GM04503 (cell line): ENCODE results near the gene TANC1.

Source experiments
- DNase-seq: peaks from one replicate; pipeline ENCODE4 v3.0.0-alpha.2; 2012; ENCODE audit warnings: low read depth

TANC1 gene

DNA sequence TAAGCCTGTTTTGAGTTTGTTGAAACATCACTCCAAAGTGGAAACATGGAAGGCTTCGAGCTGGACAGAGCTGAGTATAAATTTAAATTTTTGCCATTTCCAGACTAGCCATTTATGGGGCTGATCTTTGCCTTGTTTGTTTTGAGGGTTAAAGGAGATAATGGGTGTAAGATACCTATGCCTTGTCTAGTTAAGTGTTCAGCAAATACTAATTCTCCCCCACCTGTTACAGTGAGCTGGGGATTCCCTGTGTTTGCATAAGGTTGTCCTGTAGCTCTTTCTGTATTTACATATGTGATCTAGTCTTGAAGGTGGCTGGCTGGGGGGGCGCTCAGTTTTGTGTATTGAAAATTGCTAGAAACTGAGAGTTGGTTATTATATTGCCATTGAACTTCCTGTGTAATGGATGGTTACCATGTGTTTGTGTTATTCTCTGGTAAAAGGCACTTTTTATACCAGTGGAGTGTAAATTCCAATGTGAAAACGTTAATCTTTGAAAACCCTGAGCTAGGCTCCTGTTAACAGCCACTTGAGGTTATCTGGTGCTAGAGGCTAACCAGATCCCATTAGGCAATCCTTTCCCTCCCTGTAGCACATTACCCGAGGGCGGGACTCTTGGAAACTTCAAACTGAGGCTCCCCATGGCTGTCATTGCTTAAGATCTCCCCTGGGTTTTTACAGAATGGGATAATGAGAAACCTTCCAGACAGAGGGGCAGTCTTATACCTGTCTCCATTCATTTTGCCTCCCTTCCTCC is 26.7 kb downstream of the TANC1 start:
- DNase-seq, result no peak

DNA sequence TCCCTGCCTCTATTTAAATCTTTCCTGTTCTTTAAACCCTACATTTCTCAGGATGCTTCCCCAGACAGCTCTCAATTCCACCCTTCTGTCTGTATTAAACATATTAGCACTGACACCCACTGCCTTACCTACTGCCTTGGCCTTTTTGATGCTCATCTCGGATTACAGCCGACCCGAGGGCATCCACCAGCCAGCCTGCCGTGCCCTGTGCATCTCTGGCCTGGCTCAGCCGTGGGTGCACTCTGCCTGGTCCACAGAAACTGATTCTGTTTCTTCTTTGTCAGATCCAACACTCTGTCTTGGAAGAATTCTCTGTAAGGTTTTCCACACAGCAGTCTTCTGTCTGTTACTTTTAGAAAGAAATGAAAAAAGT is 27.2 kb downstream of the TANC1 start:
- DNase-seq, result no peak

DNA sequence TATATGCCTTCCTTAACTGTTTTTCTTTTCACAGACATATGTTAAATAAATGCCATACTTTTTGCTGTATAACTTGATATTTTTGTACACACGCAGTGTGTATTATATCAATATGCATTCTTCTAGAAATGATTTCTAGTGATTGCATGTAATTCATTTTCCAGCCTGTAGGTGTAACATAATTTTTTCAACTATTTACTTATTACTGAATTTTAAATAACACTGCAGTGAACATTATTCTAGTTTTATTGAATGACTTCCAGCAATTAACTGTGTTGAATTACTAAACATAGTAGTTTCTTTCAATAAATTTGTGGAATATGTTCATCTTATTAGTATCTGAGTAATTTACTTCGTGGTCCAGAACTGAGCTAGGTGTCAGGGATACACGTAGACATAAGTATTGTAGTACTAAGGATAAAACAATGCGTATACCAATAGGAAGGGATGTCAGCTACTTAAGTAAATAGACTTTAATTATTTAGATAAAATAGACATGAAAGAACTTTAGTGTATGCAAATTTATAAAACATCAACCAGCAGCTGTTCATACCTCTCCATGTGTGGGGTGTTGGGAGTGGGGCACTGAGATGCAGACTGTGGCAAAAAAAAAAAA is 28.0 kb downstream of the TANC1 start:
- DNase-seq, result no peak

DNA sequence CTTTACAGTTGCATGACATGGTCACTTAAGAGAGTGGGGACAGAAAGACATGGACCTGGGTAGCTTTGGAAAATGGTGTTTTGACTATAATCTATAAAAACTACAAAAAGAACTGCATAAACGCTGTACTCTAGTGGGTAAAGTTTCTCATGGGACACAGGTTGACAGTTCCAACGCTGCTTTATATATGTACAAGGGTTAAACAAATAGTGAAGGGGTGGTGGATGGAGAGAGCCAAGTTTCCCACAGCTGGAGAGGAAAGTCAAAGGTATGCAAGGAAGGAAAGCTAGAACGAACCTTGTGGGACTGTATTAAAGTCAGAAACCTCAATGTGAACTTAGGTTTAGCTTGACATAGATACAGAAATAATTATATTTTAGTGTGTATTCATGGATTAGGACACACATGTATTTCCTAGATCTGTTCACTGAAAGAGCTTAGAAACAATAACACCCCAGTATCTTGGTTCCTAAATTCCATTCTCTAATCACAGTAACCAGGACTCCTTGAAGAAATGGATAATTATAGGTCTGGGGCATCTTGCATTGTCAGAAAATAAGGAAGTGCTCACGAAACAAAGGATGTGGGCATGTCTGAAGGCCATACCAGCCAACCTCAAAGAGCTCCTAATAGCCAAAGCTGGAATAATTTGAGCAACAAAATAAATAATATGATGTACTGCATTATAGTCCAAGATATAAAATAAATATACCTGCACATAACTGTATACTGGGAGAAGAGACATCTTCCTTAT is 28.8 kb downstream of the TANC1 start:
- DNase-seq, result no peak

DNA sequence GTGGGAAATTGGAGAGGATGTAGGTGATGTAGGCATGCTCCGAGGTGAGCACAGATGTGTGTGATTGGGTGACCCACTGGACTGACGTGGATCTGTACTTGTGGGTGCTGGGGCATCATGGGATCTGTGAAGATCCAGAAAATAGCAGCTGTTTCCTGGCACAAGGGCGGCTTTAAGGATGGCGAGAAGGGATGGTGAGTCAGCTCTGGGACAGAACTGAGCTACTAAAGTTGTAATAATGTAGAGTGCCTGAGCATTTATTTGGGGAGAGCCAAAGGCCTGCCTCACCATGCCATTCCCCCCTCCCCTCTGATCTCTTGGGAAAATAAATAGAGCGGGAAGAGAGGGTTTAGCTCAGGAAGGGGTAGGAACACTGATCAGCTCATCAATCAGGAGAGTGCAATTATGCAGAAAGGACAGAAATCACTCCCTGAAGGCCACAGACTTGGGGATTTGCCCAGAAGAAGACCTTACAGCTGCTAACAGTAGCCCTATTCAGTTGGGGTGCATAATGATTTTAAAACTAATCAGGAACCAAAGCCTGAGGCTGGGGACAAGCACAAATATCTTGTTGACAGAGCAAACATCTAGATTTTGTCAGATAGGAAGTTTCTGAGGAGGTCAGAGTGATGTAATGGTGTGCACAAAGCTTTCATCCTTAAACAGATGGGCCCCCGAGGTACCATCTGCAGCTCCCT is 30.3 kb downstream of the TANC1 start:
- no peak for DNase-seq

DNA sequence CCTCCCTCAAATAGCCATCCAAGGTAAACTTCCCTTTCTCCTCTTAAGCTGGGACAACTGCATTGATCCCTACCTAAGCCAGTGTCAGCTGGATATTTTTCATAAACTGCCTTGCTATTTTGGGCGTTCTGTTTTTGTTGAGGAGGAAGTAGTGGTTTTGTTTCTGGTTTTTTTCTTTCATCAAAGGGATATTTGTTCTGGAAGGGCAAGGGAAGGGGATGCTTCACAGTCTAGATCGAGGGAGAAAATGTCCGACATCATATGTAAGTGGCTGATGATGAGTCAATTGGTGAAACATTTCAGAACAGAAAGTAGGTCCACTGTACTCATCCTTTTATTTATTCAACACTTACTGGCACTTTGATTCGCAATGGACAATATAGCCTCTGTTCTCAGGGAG is 31.0 kb downstream of the TANC1 start:
- DNase-seq, result no peak

DNA sequence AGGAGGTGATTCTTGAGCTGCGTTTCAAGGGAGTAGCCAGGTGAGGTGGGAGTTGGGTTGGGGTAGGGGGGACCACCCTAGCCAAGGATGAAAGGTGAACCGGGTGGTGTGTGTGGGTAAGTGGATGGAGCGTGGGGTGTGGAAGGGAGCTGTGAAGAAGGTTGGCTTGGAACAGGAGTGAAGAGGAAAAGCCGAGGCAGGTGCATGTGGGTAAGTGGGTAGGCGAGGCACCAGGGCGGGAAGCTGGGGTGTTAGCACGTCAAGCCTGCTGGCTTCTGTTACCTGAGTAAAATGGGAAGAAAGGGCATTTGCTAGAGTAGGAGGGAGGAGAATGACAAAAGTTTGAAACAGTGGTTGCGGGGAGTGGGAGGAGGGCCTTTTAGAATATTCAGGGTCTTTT is 31.6 kb downstream of the TANC1 start:
- DNase-seq, result no peak

DNA sequence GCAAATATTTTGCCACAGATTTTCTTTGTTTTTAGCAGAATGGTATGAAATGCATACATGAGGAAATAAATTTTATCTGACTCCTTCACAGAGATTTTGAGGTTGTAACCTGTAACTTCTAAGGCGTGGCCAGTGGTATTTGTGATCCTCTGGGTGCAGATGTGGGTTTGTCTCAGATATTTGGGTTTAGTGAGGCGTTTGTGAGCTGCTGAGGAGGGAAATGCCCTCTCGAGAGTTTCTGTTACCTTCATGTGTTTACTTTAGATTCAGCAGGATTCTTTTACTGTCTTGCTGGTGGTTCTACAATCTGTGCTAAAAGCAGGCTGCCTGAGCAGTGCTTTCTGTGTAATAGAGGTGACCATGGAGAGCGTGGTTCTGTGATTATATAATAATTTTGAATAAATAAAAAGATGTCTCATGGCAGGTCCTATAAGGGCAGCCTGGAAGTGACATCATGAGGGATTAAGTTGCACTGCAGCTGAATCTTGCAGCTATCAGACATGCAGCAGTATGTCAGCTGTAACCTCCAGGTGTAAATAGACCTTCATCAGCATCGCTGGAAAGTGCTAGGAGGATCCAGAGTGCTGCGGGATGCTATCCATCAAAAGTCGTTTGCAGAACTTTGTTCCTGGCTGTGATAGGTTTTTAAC is 34.1 kb downstream of the TANC1 start:
- DNase-seq, result no peak

DNA sequence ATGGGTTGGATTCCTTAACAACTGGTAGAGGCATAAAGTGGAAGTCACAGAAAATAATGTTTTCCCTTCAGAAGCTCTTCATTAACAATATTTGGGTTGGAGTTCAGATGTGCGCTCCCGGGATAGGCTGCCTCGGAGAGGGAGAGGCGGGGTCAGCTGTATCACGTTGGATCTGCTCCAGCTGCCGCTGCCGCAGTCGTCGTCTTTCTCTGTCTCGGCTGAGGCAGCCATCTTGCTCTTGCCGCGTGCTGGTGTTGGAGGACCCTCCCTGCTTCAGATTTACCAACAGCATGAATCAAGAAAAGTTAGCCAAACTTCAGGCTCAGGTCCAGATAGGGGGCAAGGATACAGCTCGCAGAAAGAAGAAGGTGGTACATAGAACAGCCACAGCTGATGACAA is 35.1 kb downstream of the TANC1 start:
- no peak for DNase-seq

DNA sequence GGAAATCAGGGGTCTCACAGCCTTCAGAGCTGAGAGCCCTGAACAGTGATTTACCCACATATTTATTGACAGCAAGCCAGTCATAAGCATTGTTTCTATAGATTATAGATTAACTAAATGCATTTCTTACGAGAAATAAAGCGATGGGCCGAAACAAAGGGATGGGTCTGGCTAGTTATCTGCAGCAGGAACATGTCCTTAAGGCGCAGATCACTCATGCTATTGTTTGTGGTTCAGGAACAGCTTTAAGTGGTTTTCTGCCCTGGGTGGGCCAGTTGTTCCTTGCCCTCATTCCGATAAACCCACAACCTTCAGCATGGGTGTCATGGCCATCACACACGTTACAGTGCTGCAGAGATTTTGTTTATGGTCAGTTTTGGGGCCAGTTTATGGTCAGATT is 36.4 kb downstream of the TANC1 start:
- DNase-seq, result no peak

DNA sequence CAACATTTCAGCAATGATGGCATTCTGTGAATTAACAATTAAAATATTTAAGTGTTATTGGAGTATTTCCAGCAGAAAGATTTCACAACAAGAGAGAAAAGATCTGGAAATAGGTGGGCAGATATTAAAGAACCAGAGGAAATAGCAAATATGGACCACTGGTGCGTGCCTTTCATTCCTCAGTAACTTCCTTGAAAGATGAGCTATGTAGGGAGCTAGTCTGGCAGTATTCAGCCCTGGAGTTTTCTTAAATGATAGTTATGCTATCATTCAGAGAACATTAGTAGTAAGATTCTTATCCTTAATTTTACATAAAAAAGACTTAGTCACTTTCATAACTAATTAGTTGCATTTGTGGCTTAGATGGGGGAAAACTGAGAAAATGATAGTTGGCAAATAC is 41.5 kb downstream of the TANC1 start:
- no peak for DNase-seq

DNA sequence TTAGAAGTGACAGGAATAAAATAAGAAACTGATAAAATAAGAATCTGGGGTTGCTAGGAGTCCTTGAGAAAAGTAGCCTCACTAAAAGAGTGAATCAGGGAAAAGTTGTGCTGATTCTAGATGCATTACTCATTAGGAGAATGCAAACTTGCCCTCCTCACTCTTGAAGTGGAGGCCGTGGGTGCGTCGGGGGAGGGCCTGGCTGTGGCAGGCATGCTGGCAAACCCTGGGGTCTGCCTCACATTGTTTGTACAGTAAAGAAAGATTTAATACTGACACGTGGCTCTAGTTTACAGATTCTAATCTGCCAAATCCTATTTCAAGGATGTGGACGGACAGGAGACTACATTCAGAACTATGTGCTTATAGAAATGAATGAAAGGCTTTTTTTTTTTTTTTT is 41.9 kb downstream of the TANC1 start:
- DNase-seq, result peak; percentile 55

DNA sequence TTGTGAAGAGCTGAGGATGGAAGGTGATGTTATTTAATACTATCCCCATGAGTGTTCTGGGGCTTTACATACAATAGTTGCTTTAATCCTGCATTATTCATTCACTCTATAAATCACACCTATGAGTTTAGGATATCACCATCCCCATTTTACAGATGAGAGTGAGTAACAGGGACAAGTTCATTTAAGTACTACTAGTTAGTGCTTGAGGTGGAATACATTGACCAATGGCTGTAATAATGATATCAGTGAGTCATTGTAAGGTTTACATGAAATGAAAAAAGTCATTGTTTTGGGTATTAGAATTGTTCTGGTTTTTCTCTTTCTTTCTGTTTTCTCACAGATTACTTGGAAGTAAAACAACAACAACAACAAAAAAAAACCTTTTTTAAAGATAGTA is 42.5 kb downstream of the TANC1 start:
- DNase-seq, result no peak

DNA sequence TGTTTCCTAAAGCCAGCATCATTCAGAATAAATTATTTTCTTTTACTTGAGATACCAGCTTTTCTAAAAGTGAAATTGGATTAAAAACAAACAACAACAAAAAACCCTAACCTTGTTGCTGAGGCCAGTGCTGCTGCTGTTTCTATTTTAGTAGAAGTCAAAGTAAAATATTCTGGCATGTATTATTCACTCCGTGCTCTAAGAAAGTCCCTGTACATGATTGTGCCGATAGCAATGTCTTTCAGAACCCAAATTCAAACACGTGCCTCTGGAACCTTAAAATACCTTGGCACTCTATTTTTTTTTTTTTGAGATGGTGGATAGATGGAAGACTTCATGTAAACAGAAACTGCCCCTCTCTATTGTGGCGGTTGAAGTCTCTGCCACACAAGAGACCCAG is 43.7 kb downstream of the TANC1 start:
- DNase-seq, result no peak

DNA sequence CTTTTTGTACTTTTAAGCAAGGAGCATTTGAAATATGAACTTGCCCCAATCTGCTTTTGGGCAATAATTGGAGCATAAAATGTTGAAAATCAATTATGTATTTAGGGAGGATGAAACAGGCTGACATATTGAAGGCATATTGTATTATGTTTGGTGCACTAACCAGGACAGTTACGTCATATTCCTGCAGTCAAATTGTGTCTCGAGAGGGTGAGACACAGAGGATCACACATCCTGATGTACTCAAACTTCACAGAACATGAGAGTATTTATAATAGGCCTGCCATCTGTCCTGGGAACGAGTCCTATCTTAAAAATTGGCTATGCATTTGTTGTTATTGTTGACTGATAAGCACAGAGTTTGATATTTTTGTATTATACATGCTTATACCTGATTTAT is 44.7 kb downstream of the TANC1 start:
- no peak for DNase-seq

DNA sequence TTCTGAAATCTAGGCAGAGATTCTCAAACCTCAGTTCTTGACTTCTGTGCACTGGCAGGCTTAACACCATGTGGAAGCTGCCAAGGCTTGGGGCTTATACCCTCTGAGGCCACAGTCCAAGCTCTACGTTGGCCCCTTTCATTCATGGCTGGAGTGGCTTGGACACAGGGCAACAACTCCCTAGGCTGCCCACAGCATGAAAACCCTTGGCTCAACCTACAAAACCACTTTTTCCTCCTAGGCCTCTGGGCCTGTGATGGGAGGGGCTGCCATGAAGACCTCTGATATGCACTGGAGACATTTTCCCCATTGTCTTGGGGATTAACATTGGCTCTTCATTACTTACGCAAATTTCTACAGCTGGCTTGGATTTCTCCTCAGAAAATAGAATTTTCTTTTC is 46.7 kb downstream of the TANC1 start:
- no peak for DNase-seq

DNA sequence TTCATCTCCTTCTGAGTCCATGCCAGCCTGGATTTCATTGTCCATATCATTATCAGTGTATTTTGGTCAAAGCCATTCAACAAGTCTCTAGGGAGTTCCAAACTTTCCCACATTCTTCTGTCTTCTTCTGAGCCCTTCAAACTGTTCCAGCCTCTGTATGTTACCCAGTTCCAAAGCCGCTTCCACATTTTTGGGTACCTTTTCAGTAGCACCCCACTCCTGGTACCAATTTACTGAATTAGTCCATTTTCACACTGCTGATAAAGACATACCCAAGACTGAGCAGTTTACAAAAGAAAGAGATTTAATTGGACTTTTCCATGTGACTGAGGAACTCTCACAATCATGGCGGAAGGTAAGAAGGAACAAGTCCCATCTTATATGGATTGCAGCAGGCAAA is 47.4 kb downstream of the TANC1 start:
- no peak for DNase-seq

DNA sequence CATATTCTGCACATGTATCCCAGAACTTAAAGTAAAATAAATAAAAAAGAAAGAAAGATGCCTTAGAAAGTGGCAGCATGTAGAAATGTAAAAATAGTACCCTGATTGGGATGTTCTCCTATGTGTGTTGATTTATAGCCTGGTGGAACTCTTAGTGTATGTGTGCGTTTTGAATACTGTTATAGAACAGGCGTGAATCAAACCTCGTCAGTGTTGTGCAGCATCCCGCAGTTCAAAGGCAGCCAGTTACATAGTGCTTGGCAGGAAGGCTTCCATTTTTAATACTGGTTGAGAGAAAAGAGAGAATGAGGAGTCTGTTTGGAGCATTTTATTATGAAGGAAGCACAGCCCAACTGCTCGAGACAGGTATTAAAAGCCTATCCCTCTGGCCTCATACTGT is 49.4 kb downstream of the TANC1 start:
- no peak for DNase-seq

DNA sequence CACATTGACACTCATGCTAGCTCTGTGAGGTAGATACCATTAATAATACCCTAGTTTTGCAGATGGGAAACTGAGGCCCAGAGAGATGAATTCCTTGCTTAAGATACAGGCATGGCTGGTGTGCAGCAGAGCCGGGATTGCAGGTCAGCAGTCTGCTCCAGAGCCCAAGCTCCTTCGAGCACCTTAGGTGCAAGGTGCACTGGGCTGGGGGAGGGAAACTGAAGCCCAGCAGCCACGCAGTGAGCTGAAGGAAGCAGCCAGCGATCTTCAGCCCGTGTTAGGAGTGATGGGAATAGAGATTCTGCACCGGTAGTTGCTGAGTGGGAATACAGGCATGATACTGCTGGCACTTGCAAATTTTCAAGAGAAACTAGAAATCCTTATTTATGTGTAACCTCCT is 50.6 kb downstream of the TANC1 start:
- no peak for DNase-seq

DNA sequence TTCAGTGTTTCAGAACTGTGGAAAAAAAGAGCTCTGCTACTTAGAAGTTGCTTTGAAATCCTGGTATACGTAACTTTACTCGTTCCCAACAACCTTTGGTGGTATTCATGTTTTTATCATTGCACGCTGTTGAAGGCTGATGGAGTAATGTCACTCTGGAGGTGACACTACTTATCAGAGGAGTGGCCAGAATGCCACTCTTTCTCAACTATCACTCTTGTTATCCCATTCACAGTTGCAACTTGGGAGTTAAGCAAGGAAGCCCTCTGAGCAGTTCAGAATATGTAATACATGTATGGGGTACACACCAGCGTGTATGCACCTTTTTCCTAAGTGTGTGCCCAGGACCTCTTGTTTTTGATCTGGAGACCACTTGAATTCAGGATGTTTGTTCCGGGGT is 53.6 kb downstream of the TANC1 start:
- no peak for DNase-seq

DNA sequence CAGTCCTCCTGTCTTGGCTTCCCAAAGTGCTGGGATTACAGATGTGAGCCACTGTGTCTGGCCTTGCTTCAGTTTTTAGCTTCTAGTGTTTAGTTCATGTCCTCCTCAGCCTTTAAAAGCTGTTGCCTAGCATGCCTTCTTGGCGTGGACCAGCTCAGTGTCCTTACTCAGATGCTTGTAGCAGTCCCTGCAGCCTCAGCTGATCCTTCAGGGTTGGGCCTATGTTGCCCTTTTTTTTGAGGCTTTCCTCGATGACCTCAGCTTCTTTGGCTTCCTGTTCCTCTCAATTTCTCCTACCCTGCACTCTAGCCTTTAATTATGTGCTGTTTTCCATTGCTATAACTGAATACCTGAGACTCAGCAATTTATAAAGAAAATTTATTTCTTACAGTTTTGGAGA is 57.7 kb downstream of the TANC1 start:
- no peak for DNase-seq

DNA sequence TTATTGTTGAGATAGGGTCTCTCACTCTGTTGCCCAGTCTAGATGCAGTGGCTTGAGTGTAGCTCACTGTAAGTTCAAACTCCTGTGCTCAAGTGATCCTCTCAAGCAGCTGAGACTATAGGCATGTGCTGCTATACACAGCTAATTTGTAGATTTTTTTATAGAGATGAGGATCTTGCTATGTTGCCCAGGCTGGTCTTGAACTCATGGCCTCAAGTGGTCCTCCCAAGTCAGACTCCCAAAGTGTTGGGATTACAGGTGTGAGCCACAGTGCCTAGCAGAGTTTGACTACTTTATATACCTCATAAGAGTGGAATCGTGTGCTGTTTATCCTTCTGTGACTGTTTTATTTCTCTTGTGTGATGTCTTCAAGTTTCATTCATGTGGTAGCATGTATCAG is 60.3 kb downstream of the TANC1 start:
- no peak for DNase-seq
